HG02943 (cell line): ENCODE results near the gene LEMD1.

ENCODE experiments used
- ATAC-seq: cut with Tn5 transposase; IDR thresholded peaks from one replicate; pipeline ENCODE4 v1.9.1; 2021; ENCODE audit warnings: mild to moderate bottlenecking, low read depth, moderate library complexity; ENCODE audit not compliant: unreplicated experiment

Gene LEMD1

DNA sequence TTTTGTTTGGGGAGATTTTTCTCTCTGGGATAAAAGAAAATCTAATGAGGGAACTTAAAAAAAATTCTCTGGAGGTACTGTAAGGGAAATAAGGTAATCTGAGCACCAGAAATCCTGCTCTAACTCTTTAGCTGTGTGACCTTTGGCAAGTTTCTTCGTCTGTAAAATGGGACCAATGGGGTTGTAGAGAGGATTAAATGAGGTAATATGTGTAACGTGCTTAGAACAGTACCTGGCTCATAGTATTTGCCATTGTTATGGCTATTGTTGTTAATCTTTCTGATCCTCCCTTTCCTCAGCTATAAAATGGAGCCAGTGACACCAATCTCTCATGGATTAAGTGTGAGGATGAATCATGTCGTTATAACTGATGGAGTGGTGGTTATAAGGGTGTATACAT, 64.3 kb downstream of the LEMD1 start:
- ATAC-seq = no peak

DNA sequence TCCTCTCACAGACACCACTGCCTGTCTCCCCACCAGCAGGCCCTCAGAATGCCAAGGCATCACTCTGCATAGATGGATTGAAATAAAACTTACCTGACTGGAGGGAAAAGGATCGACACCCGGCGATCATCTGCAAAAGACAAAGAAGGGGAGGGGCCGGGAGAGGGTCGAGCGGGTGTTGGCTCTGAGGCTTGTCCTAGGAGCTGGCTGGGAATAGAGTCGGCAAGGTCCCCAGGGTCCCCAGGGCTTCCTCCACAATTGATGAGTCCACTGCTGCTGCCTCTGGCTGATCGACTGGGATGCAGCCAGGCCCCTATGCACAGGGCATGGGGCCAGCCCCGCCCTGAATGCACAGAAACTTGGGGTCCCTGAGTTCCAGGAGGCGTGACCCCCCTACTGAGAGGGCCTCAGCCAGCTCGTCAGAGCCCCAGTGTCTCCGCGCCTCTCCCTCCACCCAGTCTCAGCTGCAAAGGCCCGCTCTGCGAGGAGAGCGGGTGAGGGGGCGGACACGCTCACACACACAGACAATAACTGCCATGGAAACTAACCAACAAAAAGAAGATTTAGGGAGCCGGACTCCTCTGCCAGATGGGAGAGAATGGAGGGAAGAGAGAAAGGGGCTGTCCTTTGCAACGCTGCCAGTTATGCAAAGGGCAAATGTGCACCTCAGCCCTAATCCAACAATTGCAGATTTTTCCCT, 65.3 kb downstream of the LEMD1 start, which contains the start of gene KLHDC8A:
TSS of gene KLHDC8A (minus strand) at position 483 of the 700 bp plus-strand sequence. CDS start 13,318 bp downstream, outside the sequence.
- no peak for ATAC-seq

DNA sequence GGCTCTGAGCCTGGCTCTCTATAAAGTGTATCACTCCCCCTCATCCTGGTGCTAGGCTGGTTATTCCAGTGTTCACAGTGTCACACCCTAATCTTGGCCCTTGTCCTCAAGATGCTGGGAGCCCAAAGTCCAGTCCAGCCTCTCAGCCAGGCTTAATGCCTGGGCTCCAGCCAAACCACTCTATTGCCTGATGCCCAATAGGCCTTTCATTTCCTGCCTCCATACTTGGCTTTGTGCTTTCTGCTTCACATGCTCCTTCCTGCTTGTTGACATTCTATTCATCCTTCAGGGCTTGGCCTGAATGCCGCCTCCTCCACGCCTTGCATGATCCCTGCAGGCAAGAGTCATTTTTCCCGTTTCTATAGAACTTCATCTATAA, 66.8 kb downstream of the LEMD1 start:
- ATAC-seq = no peak

DNA sequence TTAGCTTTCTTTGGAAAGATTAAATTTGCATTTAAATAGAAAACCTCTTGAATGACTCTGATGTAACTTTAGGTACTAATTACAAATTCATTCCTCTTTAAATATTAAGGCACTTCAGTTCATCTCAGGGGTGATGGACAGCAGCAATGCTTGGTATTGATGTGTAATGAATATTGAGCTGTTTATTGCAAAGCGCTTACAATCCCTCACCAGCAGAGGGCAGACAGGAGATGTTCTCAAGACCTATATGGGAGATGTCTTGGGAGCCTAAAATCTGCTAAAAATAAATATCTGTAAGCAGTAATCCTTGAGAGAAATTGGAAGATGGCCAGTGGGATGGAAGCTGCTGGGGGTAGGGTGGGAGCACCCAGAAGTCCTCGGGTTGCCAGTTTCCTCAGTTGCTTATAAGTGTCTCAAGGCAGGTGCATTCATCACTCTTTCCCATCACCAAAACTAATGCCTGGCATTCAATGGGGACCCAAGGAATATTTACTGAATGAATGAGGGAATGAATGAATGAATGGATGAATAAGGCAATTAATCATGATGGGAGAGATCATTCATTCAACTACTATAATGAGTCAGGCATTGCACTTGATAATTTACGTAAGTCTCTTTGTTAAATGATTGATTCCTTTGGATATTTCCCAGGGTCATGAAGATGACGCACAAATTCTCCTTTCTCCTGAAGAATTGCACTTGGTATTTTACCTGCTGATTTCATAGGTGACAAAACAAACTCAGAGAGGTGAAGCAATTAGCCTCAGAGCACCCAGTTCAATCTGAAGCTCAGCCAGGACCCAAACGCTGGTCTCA, 67.4 kb downstream of the LEMD1 start:
- ATAC-seq = no peak

DNA sequence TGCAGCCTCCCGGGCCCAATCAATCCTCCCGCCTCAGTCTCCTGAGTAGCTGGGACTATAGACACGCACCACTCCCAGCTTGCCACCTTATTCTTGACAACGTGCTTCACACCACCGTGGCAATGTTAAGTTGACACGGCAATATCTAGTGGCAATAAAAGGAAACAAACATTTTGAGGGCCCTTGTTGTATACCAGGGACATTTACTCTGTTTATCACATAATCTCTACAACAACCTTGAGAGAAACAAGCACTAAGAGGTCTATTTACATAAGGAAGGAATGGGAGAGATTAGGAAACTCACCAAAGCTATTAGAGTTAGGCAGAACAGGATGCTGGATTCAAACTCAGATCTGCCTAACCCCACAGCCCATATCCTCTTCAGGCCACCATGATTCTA, 68.2 kb downstream of the LEMD1 start:
- no peak for ATAC-seq

DNA sequence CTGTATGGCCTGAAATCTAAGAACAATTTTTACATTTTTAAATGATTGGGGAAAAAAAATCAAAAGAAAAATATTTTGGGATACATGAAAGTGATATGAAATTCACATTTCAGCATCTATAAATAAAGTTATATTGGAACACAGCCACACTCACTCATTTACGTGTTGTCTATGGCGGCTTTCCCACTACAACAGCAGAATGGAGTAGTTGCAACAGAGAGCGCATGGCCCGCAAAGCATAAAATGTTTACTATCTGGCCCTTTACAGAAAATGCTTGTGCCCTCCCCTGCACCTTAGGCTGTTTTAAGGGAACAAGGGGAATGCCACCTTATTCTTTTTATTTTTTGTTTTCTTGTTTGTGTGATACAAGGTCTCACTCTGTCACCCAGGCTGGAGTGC, 68.7 kb downstream of the LEMD1 start:
- ATAC-seq = no peak

DNA sequence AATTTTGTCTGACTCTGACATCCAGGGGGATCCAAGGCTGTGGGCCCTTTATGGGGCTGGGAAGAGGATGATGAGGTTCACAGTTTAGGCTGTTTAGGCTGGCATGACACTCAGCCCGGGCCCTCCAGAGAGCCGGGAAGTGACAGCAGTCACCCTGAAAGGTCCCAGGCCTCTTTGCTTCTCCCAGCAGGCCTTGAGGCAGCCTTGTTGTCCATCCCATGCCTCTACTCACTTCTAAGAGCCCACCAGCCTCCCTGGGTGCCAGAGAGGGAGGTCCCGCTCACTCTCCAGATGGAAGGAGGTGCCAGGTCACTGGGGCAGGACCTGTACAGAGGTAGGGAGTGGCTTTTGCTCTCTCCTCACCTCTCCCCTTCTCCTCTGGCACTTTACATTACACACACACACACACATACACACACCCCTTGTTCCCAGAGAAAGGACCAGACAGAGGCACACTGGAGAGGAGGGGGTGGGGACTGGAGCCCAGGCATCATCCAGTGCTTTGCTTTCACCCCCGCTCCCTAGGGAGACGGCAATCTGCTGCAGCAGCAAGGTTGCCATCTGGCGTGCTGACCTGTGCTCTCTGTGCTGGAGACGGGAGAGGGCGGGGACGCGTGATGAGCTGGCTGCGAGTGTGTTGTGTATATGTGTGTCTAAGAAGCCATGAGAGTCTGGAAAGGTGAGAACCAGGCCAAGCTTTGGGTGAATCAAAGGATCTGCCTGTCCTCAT, 69.7 kb downstream of the LEMD1 start:
- no peak for ATAC-seq

DNA sequence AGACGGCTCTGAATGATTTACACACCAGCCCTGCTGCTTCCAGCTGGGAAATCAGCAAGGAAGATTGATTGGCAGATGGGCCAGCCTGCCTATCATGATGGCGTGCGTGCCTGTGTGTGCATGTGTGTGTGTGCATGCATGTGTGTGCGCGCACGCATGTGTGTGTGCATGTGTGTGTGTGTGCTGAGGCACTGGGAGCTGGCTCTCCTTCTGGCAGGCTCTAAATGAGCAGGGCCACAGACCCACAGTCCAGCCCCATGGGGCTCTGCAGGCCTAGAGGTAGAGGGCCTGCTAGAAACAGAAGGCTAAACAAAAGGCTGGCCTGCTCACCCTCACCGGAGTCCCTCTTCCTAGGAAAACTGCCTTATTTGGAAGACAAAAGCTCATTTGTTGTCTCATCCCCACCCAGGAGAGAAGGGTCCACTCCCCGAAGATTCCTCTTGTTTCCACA, 71.1 kb downstream of the LEMD1 start:
- ATAC-seq = no peak

DNA sequence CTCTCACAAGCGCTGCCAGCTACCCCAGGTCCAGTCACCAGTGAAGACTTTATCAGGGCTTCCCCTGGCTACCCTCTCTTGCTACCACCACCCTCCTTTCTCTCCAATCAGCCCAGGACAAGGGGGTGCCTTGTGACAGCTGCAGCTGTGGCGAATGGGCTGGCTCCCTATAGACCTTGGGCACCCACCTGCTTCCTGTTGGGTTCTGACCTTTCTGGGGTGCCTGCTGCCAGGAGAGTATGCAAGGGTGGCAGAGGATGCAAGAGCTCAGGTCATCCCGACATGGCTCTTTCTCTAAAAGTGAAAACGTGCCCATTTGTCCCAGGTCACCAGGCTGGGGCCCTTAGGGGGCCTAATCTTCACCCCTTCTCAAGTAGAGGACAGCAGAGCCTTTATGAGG, 71.7 kb downstream of the LEMD1 start:
- ATAC-seq = no peak

DNA sequence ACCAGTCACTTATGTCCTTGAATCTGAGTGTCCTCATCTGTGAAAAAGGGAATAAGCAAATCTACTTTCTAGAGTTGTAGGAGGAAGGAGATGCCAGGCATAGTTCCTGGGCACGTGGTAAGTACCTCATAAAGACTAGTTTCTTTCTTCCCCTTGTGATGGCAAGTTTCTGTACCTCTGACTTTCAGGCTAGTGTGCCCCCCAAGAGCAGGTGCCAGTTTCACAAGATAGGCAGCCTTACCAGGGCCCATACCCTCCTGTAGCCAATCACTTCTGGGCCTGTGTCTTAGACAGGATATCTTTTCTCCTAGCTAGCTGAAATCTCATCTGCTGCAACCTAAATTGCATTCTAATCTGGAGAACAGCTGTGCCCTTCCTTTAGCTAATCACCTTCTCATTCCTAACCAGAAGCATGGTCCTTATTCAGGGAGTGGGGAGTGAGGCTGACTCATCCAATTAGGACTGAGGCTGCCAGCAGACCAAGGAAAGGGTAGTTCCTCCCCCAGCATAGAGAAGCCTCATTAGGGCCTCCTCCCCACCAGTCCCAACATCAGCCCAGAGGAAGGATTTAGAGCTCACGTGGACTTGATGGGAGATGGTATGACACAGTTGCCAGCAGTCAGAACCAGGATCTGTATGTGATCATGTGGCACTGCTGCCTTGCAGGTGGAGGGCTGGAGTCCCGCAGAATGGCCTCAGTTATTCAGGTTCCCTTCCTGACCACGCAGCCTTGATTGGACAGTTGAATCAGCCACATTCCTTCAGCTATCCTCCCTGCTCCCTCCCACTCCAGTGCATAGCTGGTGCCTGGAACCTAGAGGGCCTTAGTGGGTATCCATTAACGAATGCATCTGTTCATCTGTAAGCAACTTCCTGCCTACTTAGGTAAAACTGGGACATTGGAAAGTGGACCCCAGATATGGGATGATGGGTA, 73.0 kb downstream of the LEMD1 start:
- no peak for ATAC-seq

DNA sequence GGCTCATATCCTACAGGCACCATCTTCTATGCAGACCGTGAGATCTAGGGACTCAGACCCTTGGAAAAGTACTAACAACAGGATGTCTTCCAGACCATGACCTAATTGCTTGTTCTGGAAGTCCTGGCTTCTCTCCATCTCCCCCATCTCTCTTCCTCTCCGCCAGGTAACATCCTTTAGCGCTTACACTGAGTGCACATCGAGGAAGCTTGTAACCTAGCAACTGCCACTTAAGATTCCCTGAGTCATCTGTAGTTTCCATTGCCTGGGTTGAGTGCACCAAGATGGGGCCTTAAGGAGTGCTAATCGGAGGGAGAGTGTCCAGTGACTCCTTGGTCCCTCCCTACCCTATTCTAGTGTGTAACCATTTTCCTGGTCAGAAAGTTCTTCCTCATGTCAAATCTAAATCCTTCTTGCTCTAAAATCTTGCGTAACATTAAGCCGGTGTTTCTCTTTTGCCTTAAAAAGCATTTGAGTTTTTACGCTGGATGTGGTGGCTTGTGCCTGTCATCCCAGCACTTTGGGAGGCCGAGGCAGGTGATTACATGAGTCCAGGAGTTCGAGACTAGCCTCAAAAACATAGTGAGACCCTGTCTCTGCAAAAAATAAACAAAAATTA, 74.8 kb downstream of the LEMD1 start:
- ATAC-seq = no peak

DNA sequence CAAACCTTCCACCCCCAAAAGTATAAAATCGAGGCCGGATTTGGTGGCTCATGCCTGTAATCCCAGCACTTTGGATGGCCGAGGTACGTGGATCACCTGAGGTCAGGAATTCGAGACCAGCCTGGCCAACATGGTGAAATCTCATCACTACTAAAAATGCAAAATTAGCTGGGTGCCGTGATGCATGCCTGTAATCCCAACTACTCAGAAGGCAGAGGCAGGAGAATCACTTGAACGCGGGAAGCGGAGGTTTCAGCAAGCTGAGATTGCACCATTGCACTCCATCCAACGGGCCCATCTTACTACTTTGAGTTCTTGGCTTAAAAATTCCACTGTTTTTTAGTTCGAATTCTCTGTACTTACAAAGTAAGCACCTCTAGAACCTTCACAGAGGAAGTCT, 76.1 kb downstream of the LEMD1 start:
- ATAC-seq = no peak

DNA sequence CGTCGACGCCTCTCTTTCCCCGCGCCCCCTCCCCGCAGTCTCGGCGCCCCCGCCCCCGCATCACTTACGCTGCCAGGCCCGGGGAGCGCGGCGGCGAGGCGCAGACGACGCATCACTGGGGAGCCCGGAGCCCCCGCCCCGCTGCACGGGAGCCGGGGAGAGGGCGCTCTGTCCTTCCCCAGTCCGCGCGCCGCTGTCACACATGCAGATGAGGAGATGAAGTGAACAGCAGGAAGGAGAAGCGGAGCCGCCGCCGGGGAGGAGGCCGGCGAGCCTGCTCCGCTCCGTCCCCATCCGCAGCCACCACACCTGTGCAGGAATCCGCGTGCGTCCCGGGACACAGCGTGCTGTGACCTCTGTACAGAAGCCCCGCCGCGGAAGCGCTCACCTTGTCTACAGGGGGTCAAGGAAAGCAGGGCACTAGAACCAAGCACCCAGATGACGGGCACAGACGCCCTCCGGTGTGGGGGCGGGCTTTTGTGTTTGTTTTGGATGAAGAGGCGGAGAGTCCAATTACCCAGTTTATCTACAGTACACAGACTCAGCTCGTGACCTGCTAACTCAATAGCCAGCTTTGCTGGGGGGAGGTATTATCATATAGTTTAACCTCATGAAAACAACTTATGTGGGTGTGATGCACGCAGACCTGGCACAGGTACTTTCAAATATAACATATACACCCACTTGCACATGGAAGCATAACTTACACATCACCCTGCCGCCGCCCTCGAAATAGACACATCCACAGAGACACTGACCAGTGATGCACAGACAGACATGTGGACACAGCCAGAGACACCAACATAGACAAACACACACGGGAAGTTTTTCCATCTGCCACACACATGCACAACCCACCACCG, 77.6 kb downstream of the LEMD1 start:
- no peak for ATAC-seq

DNA sequence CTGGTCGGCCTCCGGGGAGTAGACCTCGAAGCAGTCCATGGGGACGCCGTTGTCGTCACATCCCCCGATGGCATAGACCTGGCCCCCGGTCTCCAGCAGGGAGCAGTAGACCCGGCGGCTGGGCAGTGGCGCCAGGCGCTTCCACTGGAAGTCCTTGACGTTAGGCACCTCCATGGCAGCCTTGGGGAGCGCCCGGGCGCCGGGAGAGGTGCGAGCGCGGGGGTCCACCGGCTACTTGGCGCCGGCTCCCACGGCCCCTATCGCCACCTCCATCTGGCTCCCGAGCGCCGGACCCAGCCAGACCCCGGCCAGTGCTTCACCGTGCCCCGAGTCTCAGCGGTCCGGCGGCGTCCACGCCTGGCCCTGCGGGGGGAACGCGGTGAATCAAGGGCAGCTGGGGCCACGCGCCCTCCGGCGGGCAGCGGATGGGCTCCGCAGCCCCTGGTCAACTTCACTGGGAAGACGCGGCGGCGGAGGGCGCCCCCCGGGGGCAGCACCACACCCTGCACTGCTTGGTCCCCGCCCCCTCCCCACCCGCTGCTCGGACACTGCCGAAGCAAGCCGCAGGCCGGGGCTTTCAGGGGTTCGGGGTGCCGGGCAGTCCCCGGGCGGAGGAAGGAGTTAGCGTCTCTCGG, 78.3 kb downstream of the LEMD1 start:
- ATAC-seq = no peak

DNA sequence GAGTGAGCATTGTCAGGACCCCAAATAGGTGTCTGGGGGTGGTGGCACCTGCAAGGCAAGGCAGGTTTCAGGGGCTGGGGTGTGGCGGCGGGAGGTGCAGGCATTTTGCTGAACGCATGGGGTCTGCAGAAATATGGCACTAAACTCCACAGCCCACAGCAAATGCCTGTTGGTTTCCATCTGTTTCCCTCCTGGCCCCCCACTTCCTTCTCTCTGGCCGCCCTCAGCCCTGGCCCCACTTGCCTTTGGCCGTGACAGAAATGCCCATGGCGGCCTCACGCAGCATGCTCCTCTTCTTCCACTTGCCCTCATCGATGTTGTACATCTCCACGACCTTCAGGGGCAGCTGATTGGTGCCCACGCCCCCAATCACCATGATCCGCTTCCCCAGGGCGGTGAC, 78.9 kb downstream of the LEMD1 start:
- no peak for ATAC-seq

DNA sequence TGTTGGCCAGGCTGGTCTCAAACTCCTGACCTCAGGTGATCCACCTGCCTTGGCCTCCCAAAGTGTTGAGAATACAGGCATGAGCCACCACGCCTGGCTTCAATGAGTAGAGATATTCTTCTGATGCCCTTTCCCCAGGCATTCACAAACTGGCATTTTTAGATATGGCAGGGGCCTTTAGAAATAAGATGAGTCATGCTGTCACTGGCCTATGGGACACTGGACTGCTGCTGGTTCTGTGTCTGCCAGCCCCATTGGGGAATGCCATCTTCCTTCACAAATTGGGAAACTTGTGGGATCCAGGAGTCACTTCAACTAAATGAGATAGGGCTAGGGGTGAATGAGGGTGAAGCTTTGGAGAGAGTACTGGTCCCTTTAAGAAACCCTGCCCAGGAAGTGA, 81.2 kb downstream of the LEMD1 start:
- ATAC-seq = no peak

DNA sequence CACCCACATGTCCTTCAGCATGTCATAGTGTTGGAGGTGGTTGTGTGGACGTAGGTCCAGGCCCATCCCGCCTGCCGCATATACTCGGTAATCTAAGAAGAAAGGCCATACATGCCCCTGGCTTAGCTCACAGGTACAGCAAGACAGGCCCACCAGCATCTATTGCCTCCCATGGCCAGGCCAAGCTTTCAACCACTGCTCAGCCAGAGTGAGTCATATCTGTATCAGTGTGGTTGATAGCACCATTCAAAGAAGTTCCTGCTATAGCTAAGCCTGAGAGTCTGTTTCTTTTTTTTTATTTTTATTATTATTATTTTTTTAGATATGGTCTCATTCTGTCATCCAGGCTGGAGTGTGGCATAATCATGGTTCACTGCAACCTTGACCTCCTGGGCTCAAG, 82.1 kb downstream of the LEMD1 start:
- ATAC-seq = no peak

DNA sequence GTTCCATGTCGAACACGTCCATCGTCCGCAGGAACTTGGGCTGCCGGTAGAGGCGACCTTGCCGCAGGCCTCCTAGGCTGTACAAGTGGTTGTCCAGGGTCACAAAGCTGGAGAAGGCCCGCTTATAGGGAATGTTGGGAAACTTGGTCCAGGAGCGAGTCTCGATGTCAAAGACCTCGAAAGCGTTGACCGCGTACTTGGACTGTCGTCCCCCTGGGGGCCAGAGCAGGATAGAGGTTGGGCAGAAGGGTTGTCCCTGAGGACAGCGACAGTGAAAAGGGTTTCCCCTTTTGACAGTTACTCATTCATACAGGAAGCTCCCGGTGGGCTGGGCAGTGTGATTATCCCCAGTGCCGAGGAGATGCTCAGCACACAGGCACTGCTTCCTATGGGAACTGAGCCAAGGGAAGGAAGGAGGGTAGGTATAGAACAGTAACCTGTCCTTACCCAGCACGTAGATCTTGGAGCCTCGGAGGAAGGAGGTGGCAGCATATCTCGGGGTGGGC, 82.6 kb downstream of the LEMD1 start:
- no peak for ATAC-seq
